HCT116 (cell line): ENCODE measurements around the gene ATP2B1.

Experiments
- EGR1 ChIP-seq: IDR thresholded peaks from 2 replicates; pipeline ENCODE4 v1.6.1; 2012; ENCODE audit warnings: low read depth
- EZH2 ChIP-seq: fragments of 200-600 bp; sonication (generic); IDR thresholded peaks from 2 replicates; pipeline ENCODE4 v1.6.1; 2017; ENCODE audit warnings: antibody characterized with exemption, mixed run types
- FOSL1 ChIP-seq: IDR thresholded peaks from 2 replicates; pipeline ENCODE4 v1.6.1; 2012; ENCODE audit warnings: low read depth
- SIN3A ChIP-seq: IDR thresholded peaks from 2 replicates; pipeline ENCODE4 v1.6.1; 2012; ENCODE audit warnings: low read depth
- SRF ChIP-seq: IDR thresholded peaks from 2 replicates; pipeline ENCODE4 v1.6.1; 2012; ENCODE audit warnings: low read depth
- YY1 ChIP-seq: IDR thresholded peaks from 2 replicates; pipeline ENCODE4 v1.6.1; 2011; ENCODE audit warnings: low read length, low read depth, moderate library complexity, mild to moderate bottlenecking; ENCODE audit not compliant: insufficient replicate concordance; ENCODE audit errors: extremely low read depth
- ZNF274 ChIP-seq: fragments of 200-500 bp; sonication (Bioruptor generic); IDR thresholded peaks from 2 replicates; pipeline ENCODE4 v1.6.1; 2014; ENCODE audit warnings: mild to moderate bottlenecking, low read depth, low read length, inconsistent platforms
- TF ChIP-seq, protein P1 (sequence below): IDR thresholded peaks from 2 replicates; pipeline ENCODE4 v1.6.1; 2012; ENCODE audit warnings: low read depth
- TF ChIP-seq, protein P2 (sequence below), 3 experiments: fragments of 200-600 bp in 1 of 3; sonication (generic) in 1 of 3; IDR thresholded peaks in 2 of 3; conservative IDR thresholded peaks in 1 of 3; 2 replicates each; pipeline ENCODE4 v1.5.1; 2012 to 2017; ENCODE audit warnings: low read depth in 2 of 3, low read length in 2 of 3, antibody characterized with exemption in 1 of 3, borderline replicate concordance in 1 of 3, control low read depth in 1 of 3, mild to moderate bottlenecking in 1 of 3, mixed read lengths in 1 of 3, mixed run types in 1 of 3, moderate library complexity in 1 of 3; ENCODE audit not compliant: insufficient read depth in 1 of 3
- TF ChIP-seq, protein P3 (sequence below): IDR thresholded peaks from 2 replicates; pipeline ENCODE4 v1.6.1; 2012
- TF ChIP-seq, protein P4 (sequence below): IDR thresholded peaks from 2 replicates; pipeline ENCODE4 v1.6.1; 2011; ENCODE audit warnings: mild to moderate bottlenecking, low read length, moderate library complexity; ENCODE audit not compliant: insufficient replicate concordance; ENCODE audit errors: extremely low read depth

DNA sequence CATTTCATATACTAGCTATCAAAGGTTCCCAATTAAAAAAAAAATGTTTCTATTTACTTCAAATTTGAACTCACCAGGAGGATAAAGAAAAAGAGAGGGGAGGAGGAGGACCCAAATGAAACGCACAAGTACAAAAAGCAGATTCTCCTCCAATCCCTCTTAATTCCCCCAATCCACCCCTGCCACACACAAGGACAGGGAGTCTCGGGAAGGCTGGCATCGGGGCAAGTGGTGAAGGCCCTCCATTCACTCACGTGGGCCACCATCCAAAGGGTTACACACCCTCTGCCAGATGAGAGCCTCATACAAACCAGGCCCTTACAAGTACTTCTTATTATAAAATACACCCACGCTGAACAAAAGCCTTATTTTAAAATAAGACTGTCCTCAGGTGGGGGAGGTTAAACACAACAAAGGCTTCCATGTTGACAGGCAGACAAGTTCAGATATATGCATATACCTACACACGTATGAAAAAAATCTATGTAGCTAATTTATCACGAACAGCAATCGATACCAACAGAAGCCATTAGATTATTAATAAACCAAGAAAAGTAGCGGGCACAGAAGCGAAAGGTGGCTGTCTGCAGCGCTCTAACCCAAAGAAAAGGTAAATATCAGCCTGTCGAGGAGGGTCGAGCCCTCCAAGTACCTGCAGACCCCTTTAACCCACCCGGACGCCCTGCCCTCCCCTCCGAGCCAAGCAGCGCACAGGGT, 1.5 kb downstream of the ATP2B1 start:
- TF ChIP-seq, protein P1, sequence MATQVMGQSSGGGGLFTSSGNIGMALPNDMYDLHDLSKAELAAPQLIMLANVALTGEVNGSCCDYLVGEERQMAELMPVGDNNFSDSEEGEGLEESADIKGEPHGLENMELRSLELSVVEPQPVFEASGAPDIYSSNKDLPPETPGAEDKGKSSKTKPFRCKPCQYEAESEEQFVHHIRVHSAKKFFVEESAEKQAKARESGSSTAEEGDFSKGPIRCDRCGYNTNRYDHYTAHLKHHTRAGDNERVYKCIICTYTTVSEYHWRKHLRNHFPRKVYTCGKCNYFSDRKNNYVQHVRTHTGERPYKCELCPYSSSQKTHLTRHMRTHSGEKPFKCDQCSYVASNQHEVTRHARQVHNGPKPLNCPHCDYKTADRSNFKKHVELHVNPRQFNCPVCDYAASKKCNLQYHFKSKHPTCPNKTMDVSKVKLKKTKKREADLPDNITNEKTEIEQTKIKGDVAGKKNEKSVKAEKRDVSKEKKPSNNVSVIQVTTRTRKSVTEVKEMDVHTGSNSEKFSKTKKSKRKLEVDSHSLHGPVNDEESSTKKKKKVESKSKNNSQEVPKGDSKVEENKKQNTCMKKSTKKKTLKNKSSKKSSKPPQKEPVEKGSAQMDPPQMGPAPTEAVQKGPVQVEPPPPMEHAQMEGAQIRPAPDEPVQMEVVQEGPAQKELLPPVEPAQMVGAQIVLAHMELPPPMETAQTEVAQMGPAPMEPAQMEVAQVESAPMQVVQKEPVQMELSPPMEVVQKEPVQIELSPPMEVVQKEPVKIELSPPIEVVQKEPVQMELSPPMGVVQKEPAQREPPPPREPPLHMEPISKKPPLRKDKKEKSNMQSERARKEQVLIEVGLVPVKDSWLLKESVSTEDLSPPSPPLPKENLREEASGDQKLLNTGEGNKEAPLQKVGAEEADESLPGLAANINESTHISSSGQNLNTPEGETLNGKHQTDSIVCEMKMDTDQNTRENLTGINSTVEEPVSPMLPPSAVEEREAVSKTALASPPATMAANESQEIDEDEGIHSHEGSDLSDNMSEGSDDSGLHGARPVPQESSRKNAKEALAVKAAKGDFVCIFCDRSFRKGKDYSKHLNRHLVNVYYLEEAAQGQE: no peak
- TF ChIP-seq, protein P2, sequence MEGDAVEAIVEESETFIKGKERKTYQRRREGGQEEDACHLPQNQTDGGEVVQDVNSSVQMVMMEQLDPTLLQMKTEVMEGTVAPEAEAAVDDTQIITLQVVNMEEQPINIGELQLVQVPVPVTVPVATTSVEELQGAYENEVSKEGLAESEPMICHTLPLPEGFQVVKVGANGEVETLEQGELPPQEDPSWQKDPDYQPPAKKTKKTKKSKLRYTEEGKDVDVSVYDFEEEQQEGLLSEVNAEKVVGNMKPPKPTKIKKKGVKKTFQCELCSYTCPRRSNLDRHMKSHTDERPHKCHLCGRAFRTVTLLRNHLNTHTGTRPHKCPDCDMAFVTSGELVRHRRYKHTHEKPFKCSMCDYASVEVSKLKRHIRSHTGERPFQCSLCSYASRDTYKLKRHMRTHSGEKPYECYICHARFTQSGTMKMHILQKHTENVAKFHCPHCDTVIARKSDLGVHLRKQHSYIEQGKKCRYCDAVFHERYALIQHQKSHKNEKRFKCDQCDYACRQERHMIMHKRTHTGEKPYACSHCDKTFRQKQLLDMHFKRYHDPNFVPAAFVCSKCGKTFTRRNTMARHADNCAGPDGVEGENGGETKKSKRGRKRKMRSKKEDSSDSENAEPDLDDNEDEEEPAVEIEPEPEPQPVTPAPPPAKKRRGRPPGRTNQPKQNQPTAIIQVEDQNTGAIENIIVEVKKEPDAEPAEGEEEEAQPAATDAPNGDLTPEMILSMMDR (IDR thresholded peaks at IDR 0.05 in 2 of 3, conservative IDR thresholded peaks at IDR 0.05 in 1 of 3; ENCODE audit: borderline replicate concordance in 1 of 3, insufficient read depth in 1 of 3, low read depth in 2 of 3, low read length in 2 of 3): no peak
- TF ChIP-seq SRF (no peak), SIN3A (no peak), ZNF274 (no peak), YY1 (no peak), EZH2 (no peak), EGR1 (no peak), FOSL1 (no peak)
- TF ChIP-seq, protein P3, sequence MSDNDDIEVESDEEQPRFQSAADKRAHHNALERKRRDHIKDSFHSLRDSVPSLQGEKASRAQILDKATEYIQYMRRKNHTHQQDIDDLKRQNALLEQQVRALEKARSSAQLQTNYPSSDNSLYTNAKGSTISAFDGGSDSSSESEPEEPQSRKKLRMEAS: no peak
- TF ChIP-seq, protein P4, sequence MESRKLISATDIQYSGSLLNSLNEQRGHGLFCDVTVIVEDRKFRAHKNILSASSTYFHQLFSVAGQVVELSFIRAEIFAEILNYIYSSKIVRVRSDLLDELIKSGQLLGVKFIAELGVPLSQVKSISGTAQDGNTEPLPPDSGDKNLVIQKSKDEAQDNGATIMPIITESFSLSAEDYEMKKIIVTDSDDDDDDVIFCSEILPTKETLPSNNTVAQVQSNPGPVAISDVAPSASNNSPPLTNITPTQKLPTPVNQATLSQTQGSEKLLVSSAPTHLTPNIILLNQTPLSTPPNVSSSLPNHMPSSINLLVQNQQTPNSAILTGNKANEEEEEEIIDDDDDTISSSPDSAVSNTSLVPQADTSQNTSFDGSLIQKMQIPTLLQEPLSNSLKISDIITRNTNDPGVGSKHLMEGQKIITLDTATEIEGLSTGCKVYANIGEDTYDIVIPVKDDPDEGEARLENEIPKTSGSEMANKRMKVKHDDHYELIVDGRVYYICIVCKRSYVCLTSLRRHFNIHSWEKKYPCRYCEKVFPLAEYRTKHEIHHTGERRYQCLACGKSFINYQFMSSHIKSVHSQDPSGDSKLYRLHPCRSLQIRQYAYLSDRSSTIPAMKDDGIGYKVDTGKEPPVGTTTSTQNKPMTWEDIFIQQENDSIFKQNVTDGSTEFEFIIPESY: no peak
